HG02763 (cell line): Measurements from ENCODE around the gene TMC1.
"Not testable (repeated sequence)": the region's sequence is repeated elsewhere in the genome, so short reads cannot be mapped to it uniquely, and the experiment has no call there.

ENCODE experiments used
- ATAC-seq: cut with Tn5 transposase; IDR thresholded peaks from one replicate; pipeline ENCODE4 v1.9.1; 2021; ENCODE audit warnings: mild to moderate bottlenecking, moderate library complexity; ENCODE audit not compliant: unreplicated experiment

Gene TMC1

DNA sequence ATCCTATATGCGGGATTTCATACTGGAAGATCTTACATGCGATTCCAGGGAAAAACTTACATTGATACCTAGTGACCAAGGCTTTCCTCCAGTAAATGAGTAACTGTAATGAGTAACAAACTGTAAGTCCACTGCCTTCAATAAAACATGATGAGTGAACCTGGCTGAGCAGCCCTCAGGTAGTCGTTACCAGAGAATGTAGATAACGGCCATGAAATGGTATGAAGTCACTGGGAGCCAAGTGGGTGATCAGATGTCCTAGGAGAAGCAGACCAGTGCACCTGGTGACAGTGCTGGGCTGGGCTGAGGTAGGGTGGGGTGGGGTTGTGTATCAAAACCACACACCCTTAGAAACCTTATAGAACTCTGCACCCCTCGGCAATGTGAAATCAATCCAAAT, 227.9 kb downstream of the TMC1 start:
- ATAC-seq = no peak

DNA sequence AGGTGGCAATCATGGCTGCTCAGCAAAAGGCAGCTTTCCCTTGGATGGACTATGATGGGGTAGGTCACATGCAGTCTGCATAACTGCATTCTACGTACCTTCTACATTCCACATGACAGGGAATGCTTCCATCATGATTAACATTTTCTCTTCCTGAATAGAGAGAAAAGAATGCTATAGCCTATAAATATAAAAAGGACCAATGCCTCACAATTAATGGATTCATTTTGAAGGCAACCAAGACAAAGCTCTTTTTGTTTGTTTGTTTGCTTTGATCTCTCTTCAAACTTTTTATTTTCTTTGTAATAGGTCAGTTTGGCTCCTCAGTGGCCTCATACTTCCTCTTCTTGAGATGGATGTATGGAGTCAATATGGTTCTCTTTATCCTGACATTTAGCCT, 230.1 kb downstream of the TMC1 start:
- no peak for ATAC-seq

DNA sequence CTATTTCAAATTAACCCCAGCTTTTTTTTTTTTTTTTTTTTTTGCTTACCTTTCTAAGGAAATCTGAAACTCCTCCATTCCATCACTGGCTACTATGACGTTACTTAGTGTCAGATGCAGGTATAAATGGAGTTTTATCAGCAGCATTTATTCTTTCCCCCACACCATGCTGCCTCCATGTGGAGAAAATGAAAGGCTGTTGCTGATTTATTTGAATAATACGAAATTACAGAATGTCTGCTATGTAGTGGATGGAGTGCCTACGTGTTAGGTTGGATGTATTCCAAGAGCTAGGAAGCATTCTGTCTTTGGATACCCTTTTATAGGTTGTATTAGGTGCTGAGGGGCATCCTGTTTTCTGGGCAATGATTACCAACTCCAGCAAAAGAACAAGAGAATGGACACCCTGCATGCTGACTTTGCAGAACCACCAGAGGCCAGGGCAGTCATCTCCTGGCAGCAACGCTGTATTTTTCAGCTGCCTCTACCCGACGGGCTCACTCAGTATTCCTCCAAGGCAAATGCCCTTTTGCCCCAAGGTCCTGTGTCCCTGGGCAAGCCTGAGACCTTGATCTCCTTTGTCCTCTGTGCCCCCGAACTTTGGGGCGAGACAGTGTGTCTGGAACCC, 232.0 kb downstream of the TMC1 start:
- no peak for ATAC-seq

DNA sequence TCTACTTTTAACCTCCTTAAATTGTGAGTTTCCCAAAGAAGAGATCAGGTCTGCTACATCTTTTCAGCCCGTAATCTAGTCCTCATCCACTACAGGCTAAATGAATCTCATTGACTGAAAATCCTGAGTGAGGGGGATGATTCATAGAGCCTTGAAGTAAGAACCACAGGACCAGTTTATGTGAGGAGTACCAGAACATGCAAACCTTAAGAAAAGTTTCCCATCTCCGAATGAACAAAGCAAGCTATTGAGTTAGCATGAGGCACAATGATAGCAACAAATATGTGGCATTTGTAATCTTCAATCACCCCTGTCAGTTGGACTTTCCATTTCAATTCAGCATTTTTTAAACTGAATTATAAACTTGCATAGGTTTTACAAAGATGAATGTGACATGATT, 234.4 kb downstream of the TMC1 start:
- no peak for ATAC-seq

DNA sequence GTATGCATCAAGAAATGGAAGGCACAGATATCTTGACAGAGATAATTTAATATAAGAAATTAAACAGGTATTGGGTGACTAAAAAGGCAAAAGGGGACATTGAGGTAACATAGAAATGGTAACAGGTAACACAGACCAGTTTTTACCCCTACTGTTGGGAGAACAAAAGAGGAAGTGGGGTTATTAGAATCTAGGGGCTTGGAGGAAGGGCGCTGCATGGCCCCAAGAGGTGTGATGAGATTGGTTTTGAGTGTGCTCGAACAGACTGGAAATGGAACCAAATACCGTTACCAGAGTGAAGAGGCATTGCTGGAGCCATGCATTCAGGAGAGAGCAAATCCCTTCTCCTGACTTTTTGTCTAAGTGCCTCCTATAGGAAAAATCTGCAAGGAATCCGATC, 237.5 kb downstream of the TMC1 start:
- ATAC-seq = no peak

DNA sequence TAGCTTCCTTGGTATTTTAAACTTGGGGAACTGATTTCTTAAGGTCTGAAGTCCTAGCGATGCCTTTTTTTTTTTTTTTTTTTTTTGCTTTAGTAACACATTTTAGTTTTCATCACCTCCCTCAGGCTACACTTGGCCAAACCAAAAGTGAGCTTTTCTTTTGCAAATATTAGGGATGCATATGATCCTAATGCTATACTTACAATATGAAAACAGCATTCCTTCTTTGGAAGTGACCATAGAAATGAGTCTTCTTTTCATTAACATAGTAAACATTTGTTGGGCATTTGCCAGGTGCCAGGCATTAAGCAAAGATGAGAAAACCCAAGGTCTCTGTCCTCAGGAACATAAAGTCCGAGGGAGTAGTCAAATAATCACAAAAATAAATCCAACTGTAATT, 241.6 kb downstream of the TMC1 start:
- no peak for ATAC-seq

DNA sequence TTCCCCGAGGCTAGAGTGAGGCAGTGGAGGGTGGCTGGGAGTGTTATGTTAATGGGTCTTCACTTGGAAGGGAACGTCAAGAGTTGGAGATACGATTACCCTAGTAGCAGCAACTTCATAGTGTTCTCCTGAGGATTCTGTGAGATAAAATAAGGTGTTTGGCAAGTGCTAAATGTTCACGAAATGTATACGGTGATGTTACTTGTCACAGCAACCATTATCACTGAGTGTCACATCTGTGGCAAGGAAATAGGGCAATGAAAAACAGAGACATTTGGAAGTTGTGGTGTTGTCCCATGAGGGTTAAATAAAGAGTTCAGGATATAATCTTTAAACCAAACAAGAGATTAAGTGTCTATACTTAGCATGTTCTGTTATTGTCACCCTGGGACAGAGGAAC, 248.1 kb downstream of the TMC1 start:
- ATAC-seq = no peak

DNA sequence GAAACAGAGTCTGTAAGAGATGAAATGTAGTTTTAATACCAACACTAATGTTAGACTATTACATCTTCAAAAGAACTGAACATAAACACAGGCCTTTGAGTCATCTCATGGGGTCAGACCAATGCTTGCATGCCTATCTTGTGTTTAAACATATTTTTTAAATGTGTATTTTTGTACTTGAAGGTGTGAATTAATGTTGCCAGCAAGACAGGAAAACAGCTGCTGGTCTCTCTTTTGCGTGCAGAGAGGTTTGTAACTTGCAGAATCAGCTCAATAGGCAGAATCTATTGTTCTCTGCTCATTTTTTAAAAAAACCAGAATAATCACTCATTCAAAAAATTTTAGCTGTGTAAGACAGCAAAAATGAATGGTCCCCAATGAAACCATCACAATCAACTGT, 251.3 kb downstream of the TMC1 start:
- ATAC-seq = no peak

DNA sequence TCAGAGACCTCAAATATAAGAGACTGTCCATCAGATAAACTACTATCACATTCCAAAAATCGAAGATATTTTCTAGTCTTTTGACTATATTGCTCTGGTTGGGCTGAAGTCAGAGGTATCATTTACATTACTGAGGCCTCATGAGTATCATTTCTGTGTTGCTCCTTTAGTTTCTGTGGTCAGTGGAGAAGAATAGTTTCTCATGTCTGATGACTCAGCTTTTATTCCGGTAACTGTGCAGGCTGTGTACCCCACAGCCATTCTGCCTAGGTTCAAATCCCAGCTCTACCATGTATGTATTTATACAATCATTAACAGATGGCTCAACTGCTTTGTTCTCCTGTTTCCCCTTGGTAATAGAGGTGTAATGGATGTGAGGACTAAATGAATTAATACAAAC, 252.2 kb downstream of the TMC1 start:
- no peak for ATAC-seq

DNA sequence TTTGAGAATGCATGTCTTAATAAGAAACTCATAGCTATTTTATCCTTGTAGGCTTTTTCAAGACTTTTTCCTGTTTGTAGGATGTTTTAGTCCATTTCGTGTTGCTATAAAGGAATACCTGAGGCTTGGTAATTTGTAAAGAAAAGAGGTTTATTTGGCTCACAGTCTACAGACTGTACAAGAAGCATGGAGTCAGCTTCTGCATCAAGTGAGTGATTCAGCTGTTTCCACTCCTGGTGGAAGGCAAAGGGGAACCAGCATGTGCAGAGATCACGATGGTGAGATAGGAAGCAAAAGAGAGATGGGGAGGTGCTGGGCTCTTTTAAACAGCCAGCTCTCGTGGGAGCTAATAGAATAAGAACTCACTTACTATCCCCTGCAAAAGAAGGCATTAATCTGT, 254.2 kb downstream of the TMC1 start:
- ATAC-seq = no peak

DNA sequence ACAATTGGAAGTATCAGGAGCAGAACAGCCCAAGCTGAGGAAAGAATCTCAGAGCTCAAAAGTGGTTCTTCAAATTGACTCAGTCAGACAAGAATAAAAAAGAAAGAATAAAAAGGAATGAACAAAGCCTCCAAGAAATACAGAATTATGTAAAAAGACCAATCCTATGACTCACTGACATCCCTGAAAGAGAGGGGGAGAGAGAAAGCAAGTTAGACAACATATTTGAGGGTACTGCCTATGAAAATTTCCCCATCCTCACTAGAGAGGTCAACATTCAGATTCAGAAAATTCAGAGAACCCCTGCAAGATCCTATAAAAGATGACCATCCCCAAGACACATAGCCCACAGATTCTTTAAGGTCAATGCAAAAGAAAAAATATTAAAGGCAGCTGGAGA, 258.2 kb downstream of the TMC1 start:
- no peak for ATAC-seq

DNA sequence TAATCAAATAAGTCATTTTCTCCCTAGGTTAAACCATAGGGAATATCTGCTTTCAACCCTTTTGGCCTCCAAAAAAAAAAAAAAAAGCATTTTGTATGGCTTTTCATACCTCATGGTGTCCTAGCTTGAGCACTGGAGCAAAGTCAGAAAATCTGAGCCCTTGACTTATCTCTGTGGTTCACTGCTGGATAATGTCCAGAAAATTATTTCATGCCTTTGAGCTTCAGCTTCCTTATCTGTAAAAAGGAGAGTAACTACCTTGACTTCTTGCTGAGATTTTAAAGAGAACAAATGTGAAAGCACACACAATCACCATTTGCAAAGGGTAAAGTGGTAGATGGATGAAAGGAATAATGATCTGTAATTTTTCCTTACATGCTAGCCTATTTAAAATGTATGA, 265.5 kb downstream of the TMC1 start:
- no peak for ATAC-seq

DNA sequence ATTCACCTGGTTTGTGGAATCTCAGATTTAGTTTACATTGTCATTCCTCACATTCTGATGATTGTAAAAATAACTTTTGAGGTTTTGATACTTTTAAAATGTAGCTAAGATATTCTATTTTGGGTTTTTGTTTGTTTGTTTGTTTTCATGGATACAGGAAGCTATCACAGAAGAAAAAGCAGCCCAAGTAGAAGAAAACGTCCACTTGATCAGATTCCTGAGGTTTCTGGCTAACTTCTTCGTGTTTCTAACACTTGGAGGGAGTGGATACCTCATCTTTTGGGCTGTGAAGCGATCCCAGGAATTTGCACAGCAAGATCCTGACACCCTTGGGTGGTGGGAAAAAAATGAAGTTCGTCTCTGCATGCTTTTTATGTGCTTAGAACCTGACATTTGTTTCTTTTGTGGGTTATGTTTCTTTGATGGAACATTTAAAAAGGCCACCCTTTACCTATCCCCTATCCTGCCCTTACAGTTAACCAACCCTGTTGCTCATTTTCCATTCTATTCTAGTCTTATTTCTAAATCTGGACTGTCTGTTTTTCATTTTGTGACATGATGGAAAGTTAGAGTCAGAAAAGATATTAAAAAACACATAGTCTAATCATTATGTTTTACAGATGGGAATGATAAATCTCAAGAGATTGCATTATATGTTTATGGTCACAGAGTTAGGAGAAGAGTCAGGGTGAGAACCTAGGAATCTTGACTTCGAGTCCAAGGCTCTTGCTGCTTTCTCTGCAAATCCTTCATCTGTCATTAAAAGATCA, 267.7 kb downstream of the TMC1 start:
- ATAC-seq = no peak

DNA sequence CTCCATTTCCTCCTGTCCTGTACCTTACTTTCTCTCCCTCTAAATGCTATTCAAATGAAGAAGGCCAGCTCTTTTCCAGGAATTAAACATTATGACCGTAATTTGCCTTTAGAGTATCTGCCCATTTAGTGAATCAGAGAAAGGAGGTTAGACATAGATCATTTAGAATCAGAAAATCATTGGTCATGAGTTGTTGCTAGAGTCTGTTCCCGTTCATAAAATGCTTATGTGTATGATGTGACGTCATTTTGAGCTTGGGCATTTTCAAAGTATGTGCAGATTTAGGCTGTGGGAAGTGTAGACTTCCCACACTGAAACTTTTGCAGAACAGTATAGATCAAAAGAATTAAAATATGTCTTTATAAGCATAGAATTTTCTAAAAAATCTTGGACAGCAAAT, 268.5 kb downstream of the TMC1 start:
- ATAC-seq = no peak

DNA sequence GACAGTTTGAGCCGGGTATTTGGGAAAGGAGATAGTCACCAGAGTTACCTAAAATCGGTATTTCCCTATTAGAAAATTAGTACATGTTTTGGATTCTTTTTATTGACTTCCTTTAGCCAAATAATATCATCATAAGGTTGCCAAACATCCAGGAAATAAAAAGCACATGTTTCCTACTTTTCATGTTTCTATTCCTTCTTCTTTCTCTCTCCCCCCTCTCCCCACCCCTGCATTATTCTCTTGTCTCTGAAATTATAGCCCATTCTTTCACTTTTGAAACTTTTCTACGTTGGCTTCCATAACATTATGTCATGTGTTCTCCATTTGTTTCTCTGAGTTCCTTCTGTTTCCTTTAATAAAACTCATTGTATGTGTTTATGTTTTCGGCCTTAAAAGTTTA, 269.6 kb downstream of the TMC1 start:
- no peak for ATAC-seq

DNA sequence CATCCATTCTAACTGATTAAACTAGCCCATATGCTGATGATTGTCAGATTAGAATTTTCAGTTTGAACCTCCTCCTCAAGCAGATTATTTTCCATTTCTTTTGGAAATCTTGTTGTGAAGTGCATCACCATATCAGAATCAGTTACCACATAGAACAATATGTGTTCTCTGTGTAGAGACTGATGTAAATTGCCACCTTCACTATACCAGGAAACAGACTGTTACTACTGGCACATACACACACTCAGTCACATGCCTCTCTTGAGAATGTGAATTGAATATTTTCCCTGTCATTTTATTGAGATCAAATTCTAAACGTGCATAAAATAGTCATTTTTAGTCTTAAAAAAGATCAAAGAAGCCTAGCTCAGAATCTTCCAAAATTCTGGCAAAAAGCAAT, 270.0 kb downstream of the TMC1 start:
- ATAC-seq = no peak

DNA sequence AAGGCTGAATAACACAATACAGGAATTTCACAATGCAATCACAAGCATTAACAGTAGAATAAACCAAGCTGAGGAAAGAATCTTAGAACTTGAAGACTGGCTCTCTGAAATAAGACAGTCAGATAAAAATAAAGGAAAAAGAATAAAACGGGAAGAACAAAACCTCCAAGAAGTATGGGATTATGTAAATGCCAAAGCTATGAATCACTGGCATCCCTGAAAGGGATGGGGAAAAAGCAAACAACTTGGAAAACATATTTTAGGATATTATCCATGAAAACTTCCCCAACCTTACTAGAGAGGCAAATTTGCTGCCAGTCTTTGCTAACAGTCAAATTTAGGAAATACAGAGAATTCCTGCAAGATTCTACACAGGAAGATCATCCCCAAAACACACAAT, 273.5 kb downstream of the TMC1 start:
- ATAC-seq = no peak

DNA sequence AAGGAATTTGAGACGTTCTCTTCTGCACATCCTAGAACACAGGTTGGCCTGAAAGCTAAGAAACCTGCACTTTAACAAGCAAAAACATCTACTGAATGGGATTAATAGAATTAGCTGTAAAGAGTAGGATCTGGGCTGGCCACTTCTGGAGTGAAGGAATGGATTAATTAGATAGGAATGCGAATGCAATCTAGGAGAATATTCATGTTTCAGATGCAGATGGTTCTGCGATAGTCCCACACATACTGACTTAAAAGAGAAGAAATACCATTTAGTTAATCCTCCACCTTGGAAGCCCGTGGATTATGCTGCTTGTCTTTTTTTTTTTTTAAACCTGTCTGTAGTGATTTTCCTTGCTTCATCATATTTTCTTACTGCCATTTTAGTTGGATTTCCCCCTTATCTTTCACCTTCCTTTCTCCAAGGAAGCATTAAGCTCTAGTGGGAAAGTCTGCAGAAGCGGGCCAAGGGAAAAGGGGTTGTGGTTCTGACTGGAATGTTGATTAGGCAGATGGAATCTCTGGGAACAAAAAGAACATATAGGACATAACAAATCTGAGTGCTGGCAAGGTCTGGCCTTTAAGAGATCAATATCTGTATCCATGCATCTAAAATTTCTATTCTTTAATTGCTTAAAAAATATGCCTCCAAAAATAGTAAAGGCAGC, 279.1 kb downstream of the TMC1 start:
- no peak for ATAC-seq

DNA sequence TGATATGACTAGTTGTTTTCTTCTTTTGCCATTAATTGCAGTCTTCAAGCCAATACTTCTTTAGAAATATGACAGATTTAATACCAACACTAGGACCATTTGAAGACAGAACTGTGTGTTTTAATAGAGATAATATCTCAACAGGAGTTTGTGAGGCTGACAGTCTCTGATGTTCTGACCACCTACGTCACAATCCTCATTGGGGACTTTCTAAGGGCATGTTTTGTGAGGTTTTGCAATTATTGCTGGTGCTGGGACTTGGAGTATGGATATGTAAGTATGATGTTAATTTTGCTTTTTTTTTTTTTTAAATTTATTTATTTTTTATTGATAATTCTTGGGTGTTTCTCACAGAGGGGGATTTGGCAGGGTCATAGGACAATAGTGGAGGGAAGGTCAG, 283.8 kb downstream of the TMC1 start:
- no peak for ATAC-seq

DNA sequence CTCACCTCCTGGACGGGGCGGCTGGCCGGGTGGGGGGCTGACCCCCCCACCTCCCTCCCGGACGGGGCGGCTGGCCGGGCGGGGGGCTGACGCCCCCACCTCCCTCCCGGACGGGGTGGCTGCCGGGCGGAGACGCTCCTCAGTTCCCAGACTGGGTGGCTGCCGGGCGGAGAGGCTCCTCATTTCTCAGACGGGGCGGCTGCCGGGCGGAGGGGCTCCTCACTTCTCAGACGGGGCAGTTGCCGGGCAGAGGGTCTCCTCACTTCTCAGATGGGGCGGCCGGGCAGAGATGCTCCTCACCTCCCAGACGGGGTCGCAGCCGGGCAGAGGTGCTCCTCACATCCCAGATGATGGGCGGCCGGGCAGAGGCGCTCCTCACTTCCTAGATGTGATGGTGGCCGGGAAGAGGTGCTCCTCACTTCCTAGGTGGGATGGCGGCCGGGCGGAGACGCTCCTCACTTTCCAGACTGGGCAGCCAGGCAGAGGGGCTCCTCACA, 285.0 kb downstream of the TMC1 start:
- not testable (repeated sequence) for ATAC-seq

DNA sequence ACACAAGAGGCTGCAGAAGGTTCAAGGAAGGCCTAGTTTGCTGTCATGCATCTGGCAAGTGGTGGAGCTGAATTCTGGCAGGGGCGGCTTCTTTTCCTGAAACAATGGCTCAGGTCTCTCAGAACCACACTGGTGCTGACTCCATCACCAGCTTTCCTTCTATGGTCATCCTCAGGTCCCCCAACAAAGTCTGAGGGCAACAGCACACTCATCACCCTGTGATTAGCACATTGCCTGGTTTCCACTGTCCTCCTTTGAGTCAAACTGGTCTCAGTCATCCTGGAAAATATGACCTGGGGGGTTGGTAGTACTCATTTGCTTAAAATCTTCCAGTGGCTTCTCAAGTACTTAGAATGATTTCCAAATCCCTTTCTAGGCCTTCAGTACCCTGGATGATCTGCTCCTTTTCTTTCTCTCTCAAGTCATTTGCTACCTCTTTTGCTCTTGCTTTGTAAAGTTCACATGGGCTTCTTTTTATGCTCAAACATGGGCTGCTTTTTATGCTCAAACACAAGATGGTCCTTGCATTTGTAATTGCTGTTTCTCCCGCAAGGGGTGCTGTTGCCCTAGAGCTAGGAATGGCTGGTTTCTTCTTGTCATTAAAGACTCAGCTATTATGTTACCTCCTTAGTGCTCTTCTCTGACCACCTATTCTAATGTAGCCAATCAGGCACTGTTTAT, 286.5 kb downstream of the TMC1 start:
- ATAC-seq = no peak

DNA sequence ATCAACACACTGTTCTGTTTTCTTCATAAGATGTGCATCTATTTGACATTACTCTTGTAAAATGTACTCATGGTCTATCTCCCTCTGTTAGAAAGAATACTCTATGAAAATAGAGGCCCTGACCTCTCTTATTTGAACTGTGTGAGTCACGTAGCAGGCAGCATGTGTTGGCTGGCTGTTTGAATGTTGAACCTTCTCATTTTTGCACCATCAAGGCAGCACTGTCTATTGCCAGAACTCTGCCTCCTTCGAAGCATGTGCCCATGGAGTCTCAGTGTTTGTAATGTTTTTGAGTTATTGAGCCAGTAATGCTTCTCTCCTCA, 287.0 kb downstream of the TMC1 start:
- ATAC-seq = no peak
